Endothelial cell of umbilical vein (primary cell): Measurements from ENCODE around the gene ADAM8.

ENCODE experiments used
- CTCF ChIP-seq, 2 donors: IDR thresholded peaks; 1 replicate in 1 of 2; 2 replicates in 1 of 2; pipeline ENCODE4 v1.5.1; 2011; ENCODE audit warnings: low read length in 2 of 2, mild to moderate bottlenecking in 2 of 2, moderate library complexity in 2 of 2, control low read depth in 1 of 2, inconsistent platforms in 1 of 2, low read depth in 1 of 2; ENCODE audit not compliant: insufficient read depth in 1 of 2; ENCODE audit errors: extremely low read depth in 1 of 2
- MAX ChIP-seq: IDR thresholded peaks from 2 replicates; pipeline ENCODE4 v1.6.1; 2011; ENCODE audit not compliant: insufficient read depth, insufficient read length
- MYC ChIP-seq: IDR thresholded peaks from one replicate; pipeline ENCODE4 v1.6.1; 2011; ENCODE audit warnings: mild to moderate bottlenecking, low read depth, low read length
- POLR2A ChIP-seq: IDR thresholded peaks from 2 replicates; pipeline ENCODE4 v1.6.1; 2012; ENCODE audit warnings: low read depth, mild to moderate bottlenecking, control low read depth, low read length

- TF ChIP-seq POLR2A (no peak), CTCF (IDR thresholded peaks at IDR 0.05; ENCODE audit: extremely low read depth in 1 of 2, insufficient read depth in 1 of 2, low read depth in 1 of 2, low read length in 2 of 2) (no peak), MAX (no peak), MYC (no peak)
Observed at GRCh38 chr10:133268532-133268931, 8.1 kb downstream of the ADAM8 start.
